IMR-90 (cell line): ENCODE results near the gene SLC2A1. TPM values are rescaled to one million over a fixed set of nuclear protein-coding genes. Genes with fewer than 3 reads are reported as not detected.

Experiments used
- ATAC-seq: fragments of 200-7000 bp; cut with Tn5 transposase; 2 replicates; pipeline ENCODE4 v1.9.1; 2020; ENCODE audit warnings: low read depth, mild to moderate bottlenecking, moderate library complexity
- BruUV-seq: library from RNA; stranded (reverse); fragments of 400-500 nt; replicated peaks from 2 replicates; lab custom pipeline; 2021; lab: Mats Ljungman, UMichigan
- CTCF ChIA-PET: fragments of 300-600 bp; formaldehyde crosslinking; extraction: SDS; loops from one replicate; lab custom pipeline; 2021; ENCODE audit warnings: antibody characterized with exemption; lab: Yijun Ruan, JAX
- POLR2A ChIA-PET: fragments of 300-600 bp; sonication (Branson Sonifier 250); formaldehyde crosslinking; loops from one replicate; lab custom pipeline; 2022; ENCODE audit warnings: antibody characterized with exemption; ENCODE audit not compliant: unreplicated experiment; lab: Charles Lee
- DNase-seq: peaks from one replicate; pipeline ENCODE4 v3.0.0; 2013
- H2AFZ ChIP-seq: replicated peaks from 2 replicates; pipeline ENCODE3; 2013; ENCODE audit warnings: low read length, mild to moderate bottlenecking; ENCODE audit not compliant: poor library complexity
- H2AK5ac ChIP-seq: 2 replicates; pipeline ENCODE4 v1.6.1; 2013; ENCODE audit warnings: low read depth, low read length, inconsistent platforms
- H2AK9ac ChIP-seq: replicated peaks from 2 replicates; pipeline ENCODE3; 2013; ENCODE audit warnings: mild to moderate bottlenecking, low read depth, low read length, moderate library complexity; ENCODE audit not compliant: poor library complexity
- H2BK120ac ChIP-seq: 2 replicates; pipeline ENCODE4 v1.6.1; 2013; ENCODE audit warnings: low read depth, low read length, inconsistent platforms
- H2BK15ac ChIP-seq: 3 replicates; pipeline ENCODE4 v1.6.1; 2013; ENCODE audit warnings: low read depth, low read length, inconsistent platforms
- H2BK20ac ChIP-seq: 2 replicates; pipeline ENCODE4 v1.6.1; 2013; ENCODE audit warnings: low read depth, mild to moderate bottlenecking, inconsistent platforms, low read length, moderate library complexity
- H2BK5ac ChIP-seq: 2 replicates; pipeline ENCODE4 v1.6.1; 2013; ENCODE audit warnings: mild to moderate bottlenecking, low read depth, low read length, inconsistent platforms; ENCODE audit not compliant: poor library complexity, severe bottlenecking
- H3K14ac ChIP-seq: replicated peaks from 2 replicates; pipeline ENCODE4 v1.6.1; 2013; ENCODE audit warnings: low read depth, low read length, inconsistent platforms
- H3K18ac ChIP-seq: 2 replicates; pipeline ENCODE4 v1.6.1; 2013; ENCODE audit warnings: low read depth, low read length, control low read depth
- H3K23ac ChIP-seq: 2 replicates; pipeline ENCODE4 v1.6.1; 2013; ENCODE audit warnings: low read depth, low read length, inconsistent platforms
- H3K27ac ChIP-seq: 2 replicates; pipeline ENCODE4 v1.5.1; 2013; ENCODE audit warnings: mild to moderate bottlenecking, control low read depth, low read length; ENCODE audit not compliant: insufficient read depth
- H3K27me3 ChIP-seq: 2 replicates; pipeline ENCODE4 v1.6.1; 2013; ENCODE audit warnings: low read length; ENCODE audit not compliant: control insufficient read depth, insufficient read depth
- H3K36me3 ChIP-seq: 2 replicates; pipeline ENCODE4 v1.6.1; 2013; ENCODE audit warnings: low read length, mixed read lengths; ENCODE audit not compliant: control insufficient read depth, insufficient read depth
- H3K4ac ChIP-seq: 2 replicates; pipeline ENCODE4 v1.6.1; 2013; ENCODE audit warnings: low read depth, low read length, inconsistent platforms
- H3K4me1 ChIP-seq: 2 replicates; pipeline ENCODE4 v1.6.1; 2013; ENCODE audit warnings: low read length, mixed read lengths; ENCODE audit not compliant: control insufficient read depth, insufficient read depth
- H3K4me2 ChIP-seq: 2 replicates; pipeline ENCODE4 v1.6.1; 2013; ENCODE audit warnings: low read depth, mild to moderate bottlenecking, control low read depth, low read length, moderate library complexity
- H3K4me3 ChIP-seq: 2 replicates; pipeline ENCODE4 v1.5.1; 2013; ENCODE audit warnings: low read depth, mild to moderate bottlenecking, control low read depth, low read length, moderate library complexity; ENCODE audit not compliant: insufficient read depth
- H3K56ac ChIP-seq: 2 replicates; pipeline ENCODE4 v1.6.1; 2013; ENCODE audit warnings: low read length, inconsistent platforms; ENCODE audit not compliant: insufficient read depth; ENCODE audit errors: extremely low read depth
- H3K79me1 ChIP-seq, 2 experiments: 2 replicates each; pipeline ENCODE4 v1.6.1; 2013; ENCODE audit warnings: low read length in 2 of 2, inconsistent platforms in 1 of 2, low read depth in 1 of 2
- H3K9ac ChIP-seq: 2 replicates; pipeline ENCODE4 v1.6.1; 2013; ENCODE audit warnings: low read depth, low read length, control low read depth
- H3K9me1 ChIP-seq: 2 replicates; pipeline ENCODE4 v1.6.1; 2013; ENCODE audit warnings: low read length, inconsistent platforms; ENCODE audit not compliant: insufficient read depth
- H3K9me3 ChIP-seq: 2 replicates; pipeline ENCODE4 v1.6.1; 2013; ENCODE audit warnings: low read length; ENCODE audit not compliant: control insufficient read depth, insufficient read depth
- H4K20me1 ChIP-seq: 2 replicates; pipeline ENCODE4 v1.6.1; 2013; ENCODE audit warnings: low read length, inconsistent platforms; ENCODE audit not compliant: insufficient read depth
- H4K5ac ChIP-seq: 2 replicates; pipeline ENCODE4 v1.6.1; 2013; ENCODE audit warnings: mild to moderate bottlenecking, low read depth, low read length, control low read depth
- H4K8ac ChIP-seq, 2 experiments: 2 replicates each; pipeline ENCODE4 v1.6.1; 2013; ENCODE audit warnings: low read depth in 2 of 2, low read length in 2 of 2, control low read depth in 1 of 2, inconsistent platforms in 1 of 2
- H4K91ac ChIP-seq: 2 replicates; pipeline ENCODE4 v1.6.1; 2013; ENCODE audit warnings: low read depth, low read length, inconsistent platforms; ENCODE audit not compliant: insufficient read depth
- CTCF ChIP-seq: conservative IDR thresholded peaks from 2 replicates; pipeline ENCODE4 v1.5.1; 2012; ENCODE audit warnings: mild to moderate bottlenecking, low read depth, low read length, improper control_type of control experiment
- MAZ ChIP-seq: IDR thresholded peaks from 2 replicates; pipeline ENCODE4 v1.6.1; 2012; ENCODE audit warnings: low read depth, mild to moderate bottlenecking, low read length, improper control_type of control experiment, moderate library complexity, borderline replicate concordance
- SMC3 ChIP-seq: fragments of 150-350 bp; IDR thresholded peaks from 2 replicates; pipeline ENCODE4 v1.6.1; 2016; ENCODE audit warnings: low read depth, mild to moderate bottlenecking, antibody characterized with exemption, low read length, moderate library complexity
- WGBS, 2 experiments: methylation state at CpG; one replicate each; pipeline versions ENCODE4 v1.1.5 to v1.1.7; 2013; ENCODE audit warnings: missing lambda C conversion rate in 2 of 2; ENCODE audit not compliant: insufficient read length in 1 of 2; ENCODE audit errors: extremely low coverage in 2 of 2; 5-methylcytosine and 5-hydroxymethylcytosine counted together
- dilution Hi-C: fragments of 300-500 bp; cut with HindIII; formaldehyde crosslinking; loops from one replicate; pipeline ENCODE4 v1.14.3; 2018; ENCODE audit warnings: low sequenced_read_pairs; ENCODE audit not compliant: unreplicated experiment
- in situ Hi-C: fragments of 300-500 bp; cut with MboI; formaldehyde crosslinking; loops from 3 replicates; pipeline ENCODE4 v1.14.3; 2019; ENCODE audit warnings: low sequenced_read_pairs, inconsistent platforms, mixed read lengths
- intact Hi-C: fragments of 100-400 bp; cut with micrococcal nuclease; formaldehyde crosslinking; loops from 2 replicates; pipeline ENCODE4 v1.10.0; 2022
- polyA plus RNA-seq, 3 experiments: library from polyadenylated mRNA; depleted of rRNA; stranded (reverse); fragments of >200 nt; gene quantifications; 2 replicates each; pipeline ENCODE4 v1.2.3, GENCODE V29; 2012; ENCODE audit warnings: low replicate concordance in 1 of 3
- total RNA-seq: library from RNA; depleted of rRNA; stranded (reverse); fragments of >200 nt; gene quantifications from 2 replicates; pipeline ENCODE4 v1.2.3, GENCODE V29; 2012
- TF ChIP-seq, protein P1 (sequence below): fragments of 150-350 bp; IDR thresholded peaks from 2 replicates; pipeline ENCODE4 v1.6.1; 2016; ENCODE audit warnings: low read depth, mild to moderate bottlenecking, low read length, moderate library complexity, borderline replicate concordance

Gene SLC2A1
- total and polyA plus RNA-seq, 2 of the 4 experiments (the other 2 are of a cell fraction) = 200 to 395 TPM

- no peak for TF ChIP-seq SMC3
These were observed 5.2 kb downstream of the SLC2A1 start (continued) for GRCh38 chr1:42953182-42954180.

DNA sequence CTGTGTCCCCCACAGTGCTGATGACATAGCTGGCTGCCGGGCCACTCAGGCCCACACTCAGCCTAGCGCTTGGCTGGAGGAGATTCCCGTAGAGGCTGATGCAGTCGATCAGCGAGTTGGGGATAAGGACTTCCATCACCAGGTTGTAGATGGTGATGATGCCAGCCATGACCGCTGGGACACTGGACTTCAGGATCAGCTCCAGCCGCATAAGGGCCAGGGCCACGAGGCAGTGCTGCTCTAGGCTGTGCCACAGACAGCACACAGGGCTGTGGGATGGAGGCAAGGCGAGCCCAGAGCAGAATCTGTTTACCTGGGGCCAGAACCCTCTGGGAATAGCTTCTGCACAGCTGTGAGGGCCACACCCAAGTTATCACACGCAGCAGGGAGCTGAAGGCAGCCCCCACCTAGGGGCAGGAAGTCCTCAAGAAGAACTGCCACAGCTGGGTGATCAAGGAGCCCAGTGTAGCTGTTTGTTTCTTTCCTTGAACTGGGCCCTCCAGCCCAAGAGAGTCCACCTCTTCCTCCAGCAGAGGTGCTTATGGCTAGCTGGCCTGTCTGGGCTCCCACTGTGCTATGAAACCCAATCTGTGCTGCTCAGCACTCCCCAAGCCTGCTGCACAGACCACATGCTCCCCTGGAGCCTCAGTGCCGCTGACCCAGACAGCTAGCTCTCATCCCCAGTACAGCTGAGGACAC, 6.2 kb downstream of the SLC2A1 start:
- H3K4ac ChIP-seq = peak overlapping the region; percentile 84
- peak overlapping the region; percentile 43; the same call in 1 of the 3 replicates for H2BK15ac ChIP-seq
- peak; percentile 15 for ATAC-seq
- no peak overlapping the region for H4K5ac ChIP-seq
- H3K9ac ChIP-seq = peak overlapping the region; percentile 46
- H3K79me1 ChIP-seq = peaks cover 0 to 52% of the 10 kb centered on the region in 2 experiments; a peak in 3 of 4 replicates
- H3K9me3 ChIP-seq = no peaks in the 10 kb centered on the region
- peaks cover 47% of the 10 kb centered on the region for H3K4me1 ChIP-seq
- BruUV-seq = no TSS peak
- peak overlapping the region; percentile 84 for H3K23ac ChIP-seq
- H4K8ac ChIP-seq = peak overlapping the region in 1 of 2 experiments; percentile 23; a peak in 3 of 4 replicates
- peaks cover 87% of the 10 kb centered on the region for H4K20me1 ChIP-seq
- in situ Hi-C loops (no loop called here), dilution Hi-C loops (no loop called here), intact Hi-C loops (no loop called here)
- peak overlapping the region; percentile 51; the same call in 1 of the 2 replicates for H3K27ac ChIP-seq
- DNase-seq = no peak
- peaks cover 38% of the 10 kb centered on the region for H3K9me1 ChIP-seq
- H3K4me2 ChIP-seq = peak overlapping the region; percentile 10
- H2BK5ac ChIP-seq = peak overlapping the region; percentile 71
- WGBS, 2 experiments = 92% methylated on average over 6 of the region's 11 CpGs; no CpG with 5 or more reads in 1 of the 2 experiments
- H3K56ac ChIP-seq = no peak overlapping the region
- H2BK120ac ChIP-seq = peak overlapping the region; percentile 67
- H3K27me3 ChIP-seq = no peaks in the 10 kb centered on the region
- H4K91ac ChIP-seq = peak overlapping the region; percentile 44; the same call in 1 of the 2 replicates
- H3K4me3 ChIP-seq = no peak overlapping the region
- TF ChIP-seq CTCF (no peak), MAZ (peak; percentile 20; the same call in 1 of the 2 replicates)
- TF ChIP-seq, protein P1, sequence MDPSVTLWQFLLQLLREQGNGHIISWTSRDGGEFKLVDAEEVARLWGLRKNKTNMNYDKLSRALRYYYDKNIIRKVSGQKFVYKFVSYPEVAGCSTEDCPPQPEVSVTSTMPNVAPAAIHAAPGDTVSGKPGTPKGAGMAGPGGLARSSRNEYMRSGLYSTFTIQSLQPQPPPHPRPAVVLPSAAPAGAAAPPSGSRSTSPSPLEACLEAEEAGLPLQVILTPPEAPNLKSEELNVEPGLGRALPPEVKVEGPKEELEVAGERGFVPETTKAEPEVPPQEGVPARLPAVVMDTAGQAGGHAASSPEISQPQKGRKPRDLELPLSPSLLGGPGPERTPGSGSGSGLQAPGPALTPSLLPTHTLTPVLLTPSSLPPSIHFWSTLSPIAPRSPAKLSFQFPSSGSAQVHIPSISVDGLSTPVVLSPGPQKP = no peak
- peak overlapping the region; percentile 43; the same call in 1 of the 2 replicates for H2BK20ac ChIP-seq
- H2AK5ac ChIP-seq = peak overlapping the region; percentile 76
- H3K18ac ChIP-seq = no peak overlapping the region
- CTCF ChIA-PET = interaction anchor here (0.8 to 1.4 kb wide), 2 partner anchors 28 to 121 kb away, joined by 3 to 4 read pairs; no protein-coding TSS in a partner anchor
- peak overlapping the region; percentile 29 for H2AFZ ChIP-seq
- H2AK9ac ChIP-seq = peak overlapping the region; percentile 76
- peaks cover 48% of the 10 kb centered on the region for H3K36me3 ChIP-seq
- POLR2A ChIA-PET = interaction anchor here (0.7 to 1.0 kb wide), 2 partner anchors 112 to 335 kb away, joined by 3 to 4 read pairs; no protein-coding TSS in a partner anchor
- H3K14ac ChIP-seq = peak overlapping the region; percentile 84; the same call in 1 of the 2 replicates
